LNCaP clone FGC (cell line): ENCODE measurements around the gene RANBP17.

ENCODE experiments used
- DNase-seq: peaks from one replicate; pipeline ENCODE4 v3.0.0-alpha.2; 2011; ENCODE audit warnings: low read depth
- H3K4me3 ChIP-seq: 2 replicates; pipeline ENCODE4 v1.5.1; 2011; ENCODE audit warnings: mild to moderate bottlenecking, low read depth, low read length, control low read depth
- CTCF ChIP-seq: IDR thresholded peaks from 2 replicates; pipeline ENCODE4 v1.5.1; 2012; ENCODE audit warnings: mild to moderate bottlenecking; ENCODE audit not compliant: control insufficient read depth, insufficient read depth; ENCODE audit errors: extremely low read depth

RANBP17 gene

GRCh38 chr5:171122372-171122771 lies 260.6 kb downstream of the RANBP17 start:
- peak; percentile 27 for DNase-seq

GRCh38 chr5:171123417-171123816 lies 261.6 kb downstream of the RANBP17 start:
- H3K4me3 ChIP-seq, result no peak overlapping the region
- no peak for TF ChIP-seq CTCF
- DNase-seq, result no peak

More at GRCh38 chr5:171122372-171122771, 260.6 kb downstream of the RANBP17 start:
- no peak overlapping the region for H3K4me3 ChIP-seq
- TF ChIP-seq CTCF, result no peak

GRCh38 chr5:171127314-171127713 lies 265.5 kb downstream of the RANBP17 start:
- H3K4me3 ChIP-seq, result no peak overlapping the region
- TF ChIP-seq CTCF, result no peak
- DNase-seq, result no peak

- no peak for TF ChIP-seq CTCF
- H3K4me3 ChIP-seq, result no peak overlapping the region
- no peak for DNase-seq
These were observed 266.3 kb downstream of the RANBP17 start for GRCh38 chr5:171128136-171128535.

GRCh38 chr5:171129308-171129707 lies 267.5 kb downstream of the RANBP17 start:
- TF ChIP-seq CTCF, result no peak
- no peak overlapping the region for H3K4me3 ChIP-seq
- DNase-seq, result no peak

GRCh38 chr5:171131497-171131896 lies 269.7 kb downstream of the RANBP17 start:
- H3K4me3 ChIP-seq, result no peak overlapping the region
- TF ChIP-seq CTCF, result no peak
- DNase-seq, result no peak

GRCh38 chr5:171137768-171138525 lies 276.1 kb downstream of the RANBP17 start:
- H3K4me3 ChIP-seq, result no peak overlapping the region
- DNase-seq, result no peak
- TF ChIP-seq CTCF, result no peak
